HL-60/S4 treated with phorbol 12-myristate 13-acetate at 8.2 ng/mL for 4 days and 3 days (cell line): Measurements from ENCODE around the gene RAP1GAP2.
"Not testable (repeated sequence)": the region's sequence is repeated elsewhere in the genome, so short reads cannot be mapped to it uniquely, and the experiment has no call there.

Source experiments
- in situ Hi-C: fragments of 300-500 bp; cut with MboI; formaldehyde crosslinking; loops from 2 replicates; pipeline ENCODE4 v1.15.0; 2022; ENCODE audit warnings: low sequenced_read_pairs

Gene RAP1GAP2

GRCh38 chr17:3033741-3034577, 237.7 kb downstream of the RAP1GAP2 start:
- in situ Hi-C loops = no loop called here

- in situ Hi-C loops = no loop called here
Observed at GRCh38 chr17:3034578-3034920, 238.3 kb downstream of the RAP1GAP2 start.

- in situ Hi-C loops = no loop called here
Observed at GRCh38 chr17:3035256-3035967, 239.2 kb downstream of the RAP1GAP2 start.

GRCh38 chr17:3035968-3036280, 239.7 kb downstream of the RAP1GAP2 start:
- in situ Hi-C loops = no loop called here

GRCh38 chr17:3036800-3037199, 240.6 kb downstream of the RAP1GAP2 start:
- in situ Hi-C loops = no loop called here

- in situ Hi-C loops = no loop called here
Observed at GRCh38 chr17:3037259-3037658, 241.0 kb downstream of the RAP1GAP2 start.

GRCh38 chr17:3038941-3039340, 242.7 kb downstream of the RAP1GAP2 start:
- in situ Hi-C loops = no loop called here

GRCh38 chr17:3039736-3040135, 243.5 kb downstream of the RAP1GAP2 start:
- in situ Hi-C loops = no loop called here

- in situ Hi-C loops = no loop called here
Observed at GRCh38 chr17:3040882-3041281, 244.6 kb downstream of the RAP1GAP2 start.

- in situ Hi-C loops = no loop called here
Observed at GRCh38 chr17:3043737-3044365, 247.6 kb downstream of the RAP1GAP2 start.

GRCh38 chr17:3046753-3047152, 250.5 kb downstream of the RAP1GAP2 start:
- in situ Hi-C loops = no loop called here

- in situ Hi-C loops = no loop called here
Observed at GRCh38 chr17:3048727-3049471, 252.7 kb downstream of the RAP1GAP2 start.

- in situ Hi-C loops = no loop called here
Observed at GRCh38 chr17:3049705-3050295, 253.6 kb downstream of the RAP1GAP2 start.

- in situ Hi-C loops = not testable (repeated sequence)
Observed at GRCh38 chr17:3054868-3055267, 258.6 kb downstream of the RAP1GAP2 start.

- in situ Hi-C loops = not testable (repeated sequence)
Observed at GRCh38 chr17:3062824-3063377, 266.7 kb downstream of the RAP1GAP2 start.

GRCh38 chr17:3063507-3063906, 267.3 kb downstream of the RAP1GAP2 start, which contains the start of gene OR1D5:
Gene OR1D5 (minus strand): TSS chr17:3063607. CDS start chr17:3063607, 0 bp downstream.
- in situ Hi-C loops = not testable (repeated sequence)

GRCh38 chr17:3065192-3065591, 269.0 kb downstream of the RAP1GAP2 start:
- in situ Hi-C loops = not testable (repeated sequence)

- in situ Hi-C loops = not testable (repeated sequence)
Observed at GRCh38 chr17:3073850-3074249, 277.6 kb downstream of the RAP1GAP2 start.
